8988T (cell line): ENCODE results near the gene OR13C3.
"Not testable (repeated sequence)": the region's sequence is repeated elsewhere in the genome, so short reads cannot be mapped to it uniquely, and the experiment has no call there.

Source experiments
- DNase-seq: peaks from one replicate; pipeline ENCODE4 v3.0.0; 2011

Gene OR13C3

GRCh38 chr9:104536756-104537155 lies at the start of gene OR13C3:
OR13C3 (minus strand) TSS chr9:104536856; CDS start chr9:104536723, 133 bp downstream.
- DNase-seq, result no peak

- no peak for DNase-seq
Observed at GRCh38 chr9:104580562-104580961, 43.9 kb upstream of the OR13C3 start.

GRCh38 chr9:104577263-104577662 lies 40.6 kb upstream of the OR13C3 start:
- DNase-seq, result no peak

- DNase-seq, result no peak
Observed at GRCh38 chr9:104575456-104575855, 38.8 kb upstream of the OR13C3 start.

- no peak for DNase-seq
Observed at GRCh38 chr9:104572612-104573011, 36.0 kb upstream of the OR13C3 start.

- no peak for DNase-seq
Observed at GRCh38 chr9:104568868-104569267, 32.2 kb upstream of the OR13C3 start, which contains the start of gene OR13C8. OR13C8 (plus strand) TSS chr9:104569168; CDS start chr9:104569168, 0 bp downstream.

GRCh38 chr9:104564358-104564757 lies 27.7 kb upstream of the OR13C3 start:
- no peak for DNase-seq

- no peak for DNase-seq
Observed at GRCh38 chr9:104556830-104557634, 20.4 kb upstream of the OR13C3 start.

- DNase-seq, result no peak
Observed at GRCh38 chr9:104555521-104555920, 18.9 kb upstream of the OR13C3 start.

- DNase-seq, result no peak
Observed at GRCh38 chr9:104553261-104553660, 16.6 kb upstream of the OR13C3 start.

GRCh38 chr9:104544644-104545043 lies 8.0 kb upstream of the OR13C3 start:
- no peak for DNase-seq

- DNase-seq, result no peak
Observed at GRCh38 chr9:104539275-104539674, 2.6 kb upstream of the OR13C3 start.

GRCh38 chr9:104527109-104527508 lies 9.5 kb downstream of the OR13C3 start, which contains the start of gene OR13C4:
OR13C4 (minus strand) TSS chr9:104527209; CDS start chr9:104527209, 0 bp downstream.
- DNase-seq, result no peak

- not testable (repeated sequence) for DNase-seq
Observed at GRCh38 chr9:104520241-104520640, 16.4 kb downstream of the OR13C3 start.

GRCh38 chr9:104514901-104515300 lies 21.8 kb downstream of the OR13C3 start:
- no peak for DNase-seq

GRCh38 chr9:104506565-104506964 lies 30.1 kb downstream of the OR13C3 start:
- DNase-seq, result no peak

GRCh38 chr9:104503963-104504362 lies 32.7 kb downstream of the OR13C3 start, which contains the start of gene OR13F1:
OR13F1 (plus strand) TSS chr9:104504263; CDS start chr9:104504263, 0 bp downstream.
- DNase-seq, result no peak

- no peak for DNase-seq
Observed at GRCh38 chr9:104503440-104503839, 33.2 kb downstream of the OR13C3 start.

- DNase-seq, result no peak
Observed at GRCh38 chr9:104494808-104495207, 41.8 kb downstream of the OR13C3 start.
